ENCODE data around the gene GGTLC3.
"Not testable (repeated sequence)": the region's sequence is repeated elsewhere in the genome, so short reads cannot be mapped to it uniquely, and the experiment has no call there.

GGTLC3 gene

DNA sequence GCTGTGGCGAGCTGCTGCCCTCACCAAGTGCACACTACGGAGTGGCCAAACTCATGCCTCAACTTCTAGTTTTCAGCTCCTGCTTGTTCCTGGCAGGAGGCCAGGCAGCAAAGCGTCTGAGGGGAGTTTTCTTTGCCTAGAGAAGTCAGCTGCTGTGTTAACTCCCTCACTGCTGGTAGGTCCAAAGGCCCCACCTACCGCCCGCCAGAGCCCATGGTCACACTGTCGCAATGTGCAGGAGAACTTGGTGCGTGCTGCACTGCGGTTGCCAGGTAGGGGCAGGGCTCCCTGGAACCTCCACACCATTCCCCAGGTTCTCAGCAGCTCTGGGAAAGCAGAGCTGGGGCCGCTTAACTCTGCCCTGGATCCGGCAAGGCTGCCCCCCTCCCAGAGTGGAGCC lies 5.6 kb downstream of the GGTLC3 start:
- DNase-seq, result not testable (repeated sequence)

DNA sequence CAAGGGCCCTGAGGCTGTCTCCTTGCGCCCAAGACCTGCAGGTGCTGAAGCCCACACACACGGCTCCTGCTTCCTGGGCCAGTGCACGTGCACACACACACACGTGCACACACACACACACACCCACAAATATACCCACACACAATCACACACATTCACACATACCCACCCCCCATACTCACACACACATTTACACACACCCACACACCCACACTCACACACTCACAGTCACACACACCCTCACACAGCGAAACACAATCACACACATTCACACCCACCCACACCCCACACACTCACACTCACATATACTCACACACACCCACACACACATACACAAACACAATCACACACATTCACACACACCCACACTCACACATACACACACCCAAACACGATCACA lies 6.6 kb downstream of the GGTLC3 start:
- DNase-seq, result not testable (repeated sequence)

DNA sequence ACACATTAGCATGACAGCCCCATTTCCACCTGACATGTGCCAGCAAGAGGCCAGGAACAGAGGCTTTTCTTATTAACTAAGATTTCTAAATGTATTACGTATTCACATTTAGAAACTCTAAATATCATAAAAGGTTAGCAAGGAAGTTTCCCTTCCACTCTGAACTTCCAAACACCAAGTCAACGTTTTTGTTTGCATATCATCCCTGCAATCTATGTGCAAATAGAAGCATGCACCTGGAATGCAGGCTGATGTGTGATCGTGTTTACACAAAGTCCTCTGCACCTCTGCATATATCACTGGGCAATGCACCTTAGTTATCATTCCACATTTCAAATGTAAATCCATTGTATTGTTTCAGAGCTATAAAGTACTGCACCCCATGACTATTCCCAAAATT lies 21.7 kb downstream of the GGTLC3 start:
- DNase-seq, result not testable (repeated sequence)

Measured in NCI-H82 (cell line).